Brain pericyte (primary cell): ENCODE data around the gene RGS3.

Experiments used
- DNase-seq: peaks from one replicate; pipeline ENCODE4 v3.0.0-alpha.2; 2012; ENCODE audit warnings: low read depth, low spot score

The RGS3 gene

DNA sequence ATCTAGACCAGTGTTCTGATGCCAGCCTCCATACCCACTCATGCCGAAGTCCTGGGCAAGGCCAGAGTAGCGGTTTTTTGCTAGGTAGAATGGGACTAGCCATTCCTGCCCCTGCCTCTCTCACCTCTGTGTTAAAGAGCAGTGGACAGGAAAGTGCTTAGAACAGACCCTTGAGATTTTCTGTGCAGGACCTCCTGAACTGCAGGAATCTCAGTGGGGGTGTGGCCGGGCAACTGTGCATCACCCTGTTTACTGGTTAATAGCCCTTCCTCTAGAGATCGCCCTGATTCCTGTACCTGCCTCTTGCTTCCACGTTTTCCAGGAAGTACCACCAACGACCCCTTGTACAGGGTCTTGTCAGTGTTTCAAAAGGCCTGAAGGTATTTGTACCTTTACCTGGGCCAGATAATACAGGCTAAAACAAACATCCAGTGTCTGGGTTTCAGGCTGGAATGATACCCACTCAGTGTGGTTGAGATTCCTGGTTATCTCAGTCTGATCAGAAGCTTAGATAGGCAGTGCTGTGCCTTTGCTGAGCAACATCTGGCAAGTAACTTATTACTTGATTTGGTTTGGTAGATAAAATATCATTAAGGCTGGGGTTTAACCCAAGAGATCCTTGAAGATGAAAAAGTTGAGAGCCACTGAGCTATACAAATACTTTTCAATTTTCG, 65.9 kb downstream of the RGS3 start:
- DNase-seq: no peak

DNA sequence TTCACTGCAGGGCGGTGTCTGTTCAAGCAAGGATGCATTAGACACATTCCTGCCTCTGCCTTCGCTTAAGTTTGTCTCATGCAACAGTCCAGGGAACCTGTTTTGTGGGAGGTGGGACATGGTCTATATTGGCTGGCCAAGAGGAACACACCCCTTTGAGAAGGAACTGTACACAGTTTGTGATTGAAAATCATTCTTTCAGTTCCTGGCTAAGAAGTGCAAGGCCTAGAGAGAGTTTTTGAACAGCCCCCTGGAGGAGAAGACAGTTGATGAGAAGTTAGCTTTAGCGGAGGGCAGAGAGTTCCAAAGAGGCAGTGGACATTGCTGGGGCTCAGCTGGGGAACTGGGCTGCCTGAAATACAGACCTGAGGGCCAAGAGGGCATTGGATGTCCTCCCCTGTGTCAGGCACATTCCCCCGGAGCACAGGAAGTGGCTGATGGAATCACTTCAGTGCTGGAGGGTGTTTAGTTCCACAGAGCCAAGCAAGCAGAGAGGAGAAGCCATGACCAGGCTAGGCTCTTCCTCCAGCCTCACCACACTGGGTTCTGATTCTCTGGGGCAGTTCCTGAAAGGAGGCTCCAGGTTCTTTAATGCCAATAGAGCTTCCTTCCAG, 66.6 kb downstream of the RGS3 start:
- DNase-seq: no peak

DNA sequence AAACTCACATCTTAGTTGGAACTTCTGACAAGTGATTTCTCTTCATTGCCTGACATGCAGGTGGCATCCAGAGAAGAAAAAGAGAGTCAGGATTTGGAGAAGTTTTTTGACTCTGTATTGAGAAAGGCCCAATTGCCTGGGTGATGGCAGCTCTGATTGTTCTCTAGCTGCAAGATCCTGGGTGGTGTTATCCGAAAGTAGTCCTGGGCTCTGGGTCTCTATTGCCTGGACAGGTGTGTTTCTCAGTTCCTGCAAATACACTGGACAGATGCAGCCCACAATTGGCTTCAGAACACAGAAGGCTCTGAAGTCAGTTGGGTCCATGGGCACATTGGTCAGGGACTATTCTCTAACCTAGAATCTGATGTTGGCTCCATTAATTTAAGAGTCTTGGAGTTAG, 67.4 kb downstream of the RGS3 start:
- no peak for DNase-seq

DNA sequence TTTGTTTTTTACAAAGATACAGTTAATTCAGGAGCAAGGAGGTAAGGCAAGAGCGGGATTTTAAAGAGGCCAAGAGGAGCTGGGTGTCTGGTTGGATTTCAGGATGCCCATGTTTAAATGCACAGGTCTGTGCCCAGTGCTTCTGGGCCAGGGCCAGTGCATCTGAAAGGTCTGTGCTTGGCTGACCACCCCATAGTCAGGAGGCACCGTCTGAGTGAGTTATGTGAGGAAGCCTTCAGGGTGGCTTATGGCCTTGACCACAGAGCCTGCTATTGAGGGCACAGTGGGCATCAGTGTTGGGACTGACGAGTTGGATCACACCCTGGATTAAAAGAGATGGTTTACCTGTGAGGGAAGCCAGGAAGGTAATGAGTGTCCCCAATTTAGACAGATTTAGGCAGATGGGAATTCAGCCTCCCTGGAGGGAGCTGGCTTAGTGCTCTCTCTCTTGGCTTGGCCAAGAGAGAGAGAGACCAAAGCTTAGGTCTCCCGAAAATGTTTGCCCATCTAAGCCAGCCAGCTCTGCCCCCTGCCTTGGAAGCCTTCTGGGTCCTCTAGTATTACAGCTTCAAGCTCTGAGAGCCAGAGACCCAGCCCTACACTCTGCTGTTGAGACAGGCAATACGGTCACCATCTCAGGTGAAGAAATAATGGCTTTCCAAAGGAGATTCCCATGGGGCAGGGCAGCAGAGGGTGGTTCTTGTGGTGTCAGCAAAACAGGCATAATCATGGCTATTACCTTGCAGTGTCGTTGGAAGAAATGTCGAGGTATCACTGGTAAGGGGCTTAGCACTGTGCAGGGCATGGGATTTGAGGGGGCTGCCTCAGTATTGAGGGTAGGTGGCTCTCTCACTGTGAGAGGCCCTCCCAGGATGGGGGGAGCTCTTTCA, 68.6 kb downstream of the RGS3 start:
- DNase-seq: no peak

DNA sequence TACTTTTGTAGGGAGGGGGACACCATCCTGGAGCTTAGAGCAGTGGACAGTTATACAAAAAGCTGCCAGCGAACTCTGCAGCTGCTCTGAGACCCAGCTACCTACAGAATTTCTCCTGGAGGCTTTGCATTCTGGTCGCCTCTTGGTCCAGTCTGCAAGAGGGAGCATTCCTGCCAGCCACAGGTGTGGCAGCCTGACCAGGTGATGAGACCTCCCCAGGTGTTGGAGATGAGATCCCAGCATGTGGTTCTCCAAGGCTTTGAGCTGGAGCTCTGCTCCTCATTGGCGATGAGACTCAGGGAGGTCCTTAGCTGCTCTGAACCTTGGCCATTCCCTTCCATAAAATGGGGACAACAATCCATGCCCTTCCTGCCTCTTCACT, 69.3 kb downstream of the RGS3 start:
- no peak for DNase-seq

DNA sequence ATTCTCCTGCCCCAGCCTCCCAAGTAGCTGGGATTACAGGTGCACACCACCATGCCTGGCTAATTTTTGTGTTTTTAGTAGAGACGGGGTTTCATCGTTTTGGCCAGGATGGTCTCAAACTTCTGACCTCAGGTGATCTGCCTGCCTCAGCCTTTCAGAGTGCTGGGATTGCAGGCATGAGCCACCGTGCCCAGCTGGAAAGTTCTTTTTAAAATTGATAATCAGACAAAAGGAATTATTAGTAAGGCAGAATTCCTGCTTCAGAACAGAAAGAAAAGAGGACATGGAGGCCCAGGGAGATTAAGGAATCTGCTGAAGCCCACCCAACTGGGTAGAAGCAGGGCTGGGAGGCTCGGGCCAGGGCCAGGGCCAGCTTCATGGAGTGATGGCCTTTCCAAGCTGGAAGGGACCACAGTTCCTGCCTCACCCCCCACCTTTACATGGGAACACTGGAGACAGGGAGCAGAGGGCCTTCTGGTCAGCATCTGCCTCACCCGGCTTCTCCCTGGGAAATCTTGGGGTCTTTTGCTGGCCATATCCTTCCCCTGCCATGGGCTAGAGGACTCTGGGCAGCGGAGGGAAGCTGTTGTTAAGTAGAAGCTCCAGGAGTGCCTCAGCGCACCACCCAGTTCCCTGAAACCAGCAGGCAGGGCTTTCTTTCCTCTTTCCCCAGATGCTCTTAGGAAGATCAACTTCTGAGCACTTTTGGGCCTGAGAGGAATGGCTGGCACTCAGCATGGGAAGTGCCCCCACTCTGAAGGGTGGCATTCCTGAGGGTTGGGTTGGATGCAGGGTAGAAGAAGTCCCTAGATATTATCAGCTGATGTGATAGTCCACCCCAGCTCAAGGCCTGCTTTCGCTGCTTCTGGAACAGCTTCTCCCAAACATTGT, 70.1 kb downstream of the RGS3 start:
- no peak for DNase-seq

DNA sequence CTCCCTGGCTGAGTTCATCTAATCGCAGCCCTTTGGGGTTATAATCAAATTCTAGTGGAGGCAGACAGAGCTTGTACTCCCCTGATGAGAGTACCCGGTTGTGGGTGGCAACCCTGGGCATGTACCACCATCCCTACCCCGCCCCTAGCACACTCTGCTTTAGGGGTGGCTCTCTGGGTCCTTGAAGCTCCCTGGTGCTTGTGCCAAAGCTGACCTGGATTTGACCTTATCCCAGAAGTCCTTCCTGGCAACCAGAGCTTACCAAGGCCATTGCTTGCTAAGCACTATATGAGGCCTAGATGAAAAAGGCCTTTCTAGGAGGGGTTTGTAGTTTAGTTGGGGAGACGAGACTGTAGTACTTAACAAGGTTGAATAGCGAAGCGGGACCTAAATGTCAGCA, 72.2 kb downstream of the RGS3 start:
- no peak for DNase-seq

DNA sequence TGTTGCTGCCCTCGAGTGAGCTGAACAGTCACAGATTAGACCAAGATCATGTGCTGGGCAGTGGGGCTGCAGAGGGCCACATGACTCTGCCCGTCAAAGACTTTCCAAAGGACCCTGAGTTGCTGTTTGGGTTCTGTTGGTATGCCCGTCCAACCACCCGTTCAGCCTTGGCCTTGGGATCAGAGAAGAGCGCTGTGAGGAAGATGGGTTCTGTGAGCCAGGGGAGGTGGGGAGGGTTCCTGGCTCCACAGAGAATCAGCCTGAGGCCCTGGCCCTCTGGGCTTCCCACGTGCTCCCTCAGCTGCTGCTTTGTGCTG, 72.6 kb downstream of the RGS3 start:
- DNase-seq: no peak

DNA sequence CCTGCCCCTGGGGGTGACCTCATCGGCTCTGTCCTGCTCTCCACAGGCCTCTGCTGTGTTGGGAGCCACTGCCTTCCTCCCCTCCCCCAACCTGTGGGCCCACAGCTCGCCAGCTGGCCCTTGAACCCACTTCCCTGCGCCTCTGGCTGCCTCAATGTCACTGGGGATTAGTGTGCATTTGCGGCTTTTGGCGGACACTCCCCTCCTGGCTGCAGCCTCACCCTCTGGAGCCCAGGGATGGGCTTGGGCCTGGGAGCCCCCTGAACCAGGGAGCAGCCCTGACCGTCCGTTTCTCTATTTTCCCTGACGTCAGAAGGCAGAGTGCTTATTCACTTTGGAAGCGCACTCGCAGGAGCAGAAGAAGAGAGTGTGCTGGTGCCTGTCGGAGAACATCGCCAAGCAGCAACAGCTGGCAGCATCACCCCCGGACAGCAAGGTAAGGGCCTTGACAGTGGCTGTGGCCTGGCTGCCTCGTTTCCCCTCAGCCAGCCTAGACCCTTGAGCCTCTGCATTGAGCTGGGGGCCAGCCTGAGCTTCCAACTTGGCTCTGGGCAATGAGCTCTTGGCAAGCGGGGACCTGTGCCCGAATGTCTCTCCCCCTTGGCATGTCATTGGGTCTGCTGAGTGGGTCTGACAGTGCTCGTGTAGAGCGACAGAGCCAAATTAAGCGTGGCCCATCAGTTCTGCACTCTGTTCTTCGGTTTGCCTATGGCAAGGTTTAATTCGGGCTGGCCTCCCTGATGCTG, 73.1 kb downstream of the RGS3 start:
- no peak for DNase-seq

DNA sequence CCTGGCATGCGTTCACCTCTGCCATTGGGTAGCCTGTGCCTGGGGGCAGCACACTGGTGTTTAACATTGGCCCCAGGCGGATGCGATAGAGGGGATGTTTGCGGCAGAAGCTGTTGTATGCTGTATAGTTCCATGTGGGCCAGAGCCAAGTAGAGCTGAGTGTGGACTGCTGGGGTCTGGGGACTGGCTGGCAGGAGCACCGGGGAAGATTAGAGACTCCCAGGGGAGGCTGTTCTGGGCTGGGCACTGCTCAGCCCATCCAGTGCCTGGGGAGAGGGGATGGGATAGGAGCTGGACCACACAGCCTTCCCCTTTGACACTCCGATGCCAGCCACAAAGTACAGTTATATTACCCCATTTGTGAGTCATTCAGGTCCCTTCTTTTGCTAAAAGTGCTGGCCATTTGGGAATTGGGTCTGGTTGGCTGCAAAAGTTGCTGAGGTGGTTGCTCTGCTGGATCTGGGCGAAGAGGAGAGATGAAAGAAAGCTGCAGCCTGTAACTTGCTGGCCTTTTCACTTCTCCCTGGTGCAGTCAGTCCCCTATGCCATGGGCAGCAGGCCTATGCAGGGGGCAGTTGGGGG, 73.8 kb downstream of the RGS3 start:
- no peak for DNase-seq

DNA sequence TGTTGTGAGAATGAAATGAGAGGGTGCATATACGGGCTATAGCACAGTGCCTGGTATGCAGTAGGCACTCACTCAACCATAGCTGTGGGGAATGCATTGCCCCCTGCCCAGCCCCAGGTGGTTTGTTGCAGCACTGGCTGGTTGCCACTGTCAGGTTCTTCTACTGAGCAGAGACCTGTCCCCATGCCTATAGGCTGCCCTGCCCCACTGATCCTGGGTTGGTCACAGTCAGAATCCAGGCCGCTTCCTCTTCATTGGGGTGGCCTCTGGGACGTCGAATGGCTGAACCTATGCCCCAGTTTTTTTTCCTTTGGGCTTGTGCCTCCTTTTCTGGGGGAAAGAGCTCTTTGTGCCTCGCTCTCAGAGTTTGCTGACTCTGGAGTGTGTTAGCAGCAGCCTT, 74.6 kb downstream of the RGS3 start:
- no peak for DNase-seq

DNA sequence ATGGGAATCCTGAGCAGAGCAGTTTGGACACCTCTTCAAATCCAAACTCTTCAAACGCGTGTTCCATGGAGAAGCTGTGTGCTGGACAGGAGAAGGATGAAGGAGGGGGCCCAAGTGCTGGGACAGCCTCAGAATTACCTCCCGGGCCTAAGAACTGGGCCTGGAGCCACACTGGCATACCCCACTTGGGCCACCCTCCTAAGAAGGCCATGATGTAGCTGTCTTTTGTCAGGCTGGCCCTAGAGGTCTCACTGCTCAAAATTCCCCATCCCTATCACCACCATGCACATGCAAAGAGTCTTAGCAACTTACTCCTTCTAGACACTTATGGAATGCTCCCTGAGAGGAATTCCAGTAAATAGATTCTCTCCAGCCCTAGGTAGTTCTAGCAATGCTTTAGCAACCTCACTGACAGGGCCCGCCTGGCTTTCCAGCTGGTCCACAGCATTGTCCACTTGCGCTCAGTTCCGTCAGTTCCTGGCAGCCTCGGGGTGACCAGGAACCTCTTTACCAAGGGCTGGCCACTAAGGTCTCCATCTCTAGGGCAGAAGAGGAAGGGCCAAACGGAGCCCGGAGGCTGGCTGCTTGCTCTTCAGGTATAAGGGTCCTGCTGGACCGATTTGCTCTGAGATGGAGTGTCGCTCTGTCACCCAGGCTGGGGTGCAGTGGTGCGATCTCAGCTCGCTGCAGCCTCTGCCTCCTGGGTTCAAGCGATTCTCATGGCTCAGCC, 75.3 kb downstream of the RGS3 start:
- DNase-seq: no peak

DNA sequence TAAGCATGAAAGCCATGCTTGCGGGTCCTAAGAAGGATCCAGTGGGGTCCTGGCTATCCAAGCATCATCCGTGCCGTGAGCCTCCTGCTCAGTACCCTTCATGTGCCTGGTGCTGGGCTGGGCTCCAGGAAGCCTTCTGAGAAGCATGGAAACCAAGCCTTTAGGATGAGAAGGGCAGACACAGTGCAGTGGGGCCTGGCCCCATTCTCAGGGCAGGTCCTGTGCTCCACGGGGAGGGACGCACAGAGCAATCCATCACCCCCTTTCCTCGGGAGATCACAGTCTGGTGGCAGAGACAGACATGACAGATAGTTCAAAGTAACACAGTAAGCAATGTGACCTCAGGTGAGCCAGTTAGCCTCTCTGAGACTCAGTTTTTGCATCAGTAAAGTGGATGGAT, 76.9 kb downstream of the RGS3 start:
- DNase-seq: no peak

DNA sequence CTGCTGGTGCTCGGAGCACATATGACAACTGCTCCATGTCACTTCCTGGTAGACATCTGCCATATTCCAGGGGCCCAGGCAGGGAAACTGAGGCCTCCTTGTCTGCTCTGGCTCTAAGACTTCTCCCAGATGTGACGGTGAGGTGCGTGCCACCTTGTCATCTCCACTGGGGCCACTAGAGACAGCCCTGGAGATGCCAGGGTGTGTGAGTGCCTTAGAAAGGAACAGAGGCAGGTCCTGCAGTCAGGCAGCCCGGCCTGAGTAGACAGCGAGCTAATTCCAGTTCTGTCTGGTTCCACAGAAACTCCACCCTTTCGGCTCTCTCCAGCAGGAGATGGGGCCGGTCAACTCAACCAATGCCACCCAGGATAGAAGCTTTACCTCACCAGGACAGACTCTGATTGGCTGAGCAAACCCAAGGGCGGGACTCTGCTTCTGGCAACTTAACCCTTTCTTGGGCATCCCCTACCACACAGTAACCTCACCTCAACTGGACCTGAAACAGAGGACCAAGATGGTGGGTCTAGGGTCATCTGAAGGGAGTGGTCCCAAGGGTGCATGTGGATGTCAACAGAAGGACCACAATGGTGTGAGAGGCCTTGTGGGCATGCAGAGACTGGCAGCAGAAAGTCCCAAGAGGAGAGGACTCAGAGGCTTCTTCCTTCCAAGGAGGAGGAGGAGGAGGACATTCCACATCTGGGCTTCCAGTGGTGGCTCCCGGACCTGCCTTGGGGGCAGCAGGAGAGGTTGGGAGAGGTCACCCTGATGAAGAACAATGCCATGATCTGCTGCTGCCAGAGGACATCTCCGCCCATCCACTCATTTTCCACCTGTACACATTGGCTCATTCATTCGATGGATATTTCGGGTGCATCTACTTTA, 77.7 kb downstream of the RGS3 start:
- DNase-seq: no peak

DNA sequence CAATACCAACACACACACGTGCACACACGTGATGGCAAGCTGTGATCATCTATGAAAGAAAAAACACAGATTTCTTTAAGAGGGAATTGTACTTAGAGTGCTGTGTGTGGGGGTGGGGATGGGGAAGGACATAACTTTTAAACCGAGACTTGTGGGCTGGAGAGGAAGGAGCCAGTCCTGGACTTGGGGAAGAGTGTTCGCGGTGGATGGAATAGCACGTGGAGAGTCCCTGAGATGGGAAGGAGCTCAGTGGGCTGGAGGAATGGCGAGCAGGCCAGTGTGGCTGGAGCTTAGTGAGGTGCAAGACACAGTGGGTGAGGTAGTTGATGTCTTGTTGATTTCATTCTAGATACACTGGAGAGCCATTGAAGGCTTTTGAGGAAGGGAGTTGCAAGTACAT, 78.5 kb downstream of the RGS3 start:
- no peak for DNase-seq

DNA sequence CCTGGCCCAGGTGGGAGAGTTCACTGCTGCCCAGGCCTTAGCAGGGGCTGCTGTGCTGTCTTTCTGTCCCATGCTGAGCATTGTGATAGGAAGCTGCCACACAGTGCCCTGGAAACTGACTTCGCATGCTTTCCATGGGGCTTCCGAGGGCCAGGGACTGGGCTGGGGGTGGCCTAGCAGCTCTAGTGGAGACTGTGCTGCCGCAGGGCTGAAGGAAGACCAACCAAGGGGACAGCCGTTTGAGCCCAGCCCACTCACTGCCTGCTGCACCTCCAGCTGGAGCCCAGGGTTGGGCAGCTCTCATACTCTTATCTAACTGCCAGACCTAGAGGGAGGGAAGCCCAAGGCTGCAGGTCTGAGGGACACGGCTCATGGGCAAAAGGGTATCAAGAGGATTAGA, 79.2 kb downstream of the RGS3 start:
- DNase-seq: no peak

DNA sequence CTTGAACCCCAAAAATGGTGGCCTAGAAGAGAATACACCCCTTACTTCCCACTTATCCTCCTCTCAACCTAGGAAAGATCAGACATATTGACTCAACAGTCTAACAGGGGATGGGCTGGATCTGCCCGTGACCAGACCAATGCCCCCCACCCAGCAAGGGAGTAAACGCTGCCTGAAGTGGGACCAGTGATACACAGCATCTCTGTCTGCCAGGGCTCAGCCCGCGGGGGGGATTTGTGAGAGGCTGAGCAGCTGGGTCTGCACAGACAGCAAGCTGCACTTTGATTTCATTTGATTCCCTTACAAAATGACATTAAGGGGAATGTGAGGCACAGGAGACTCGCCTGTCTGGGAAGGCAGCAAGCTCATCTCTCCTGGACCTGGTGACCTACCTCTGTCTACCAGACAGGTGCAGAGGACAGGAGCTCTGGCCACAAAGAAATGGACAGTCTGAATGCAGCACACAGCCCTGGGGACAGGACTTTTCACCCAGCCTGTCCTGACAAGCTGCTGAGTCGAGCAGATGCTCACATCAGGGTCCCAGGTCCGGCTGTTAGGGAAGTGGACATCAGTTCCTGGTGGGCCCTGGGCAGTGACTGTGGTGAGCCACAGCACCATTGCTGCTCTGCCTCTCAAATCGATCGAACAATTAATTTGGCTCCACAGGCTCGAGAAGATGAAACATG, 79.9 kb downstream of the RGS3 start:
- DNase-seq: no peak

DNA sequence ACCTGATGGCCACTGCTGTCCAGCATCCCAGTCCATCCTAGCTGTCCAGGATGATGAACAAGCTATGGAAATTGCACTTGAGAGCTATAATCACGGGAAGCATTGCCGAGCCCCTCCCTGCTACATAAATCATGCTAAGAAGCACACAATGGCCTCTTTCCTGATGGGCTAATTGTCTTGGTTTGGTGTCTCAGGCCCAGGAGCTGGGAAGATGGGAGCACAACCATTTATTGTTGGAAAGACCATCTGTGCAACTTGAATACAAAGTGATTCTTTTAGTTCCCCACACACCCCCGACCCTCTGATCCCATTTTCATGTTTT, 80.4 kb downstream of the RGS3 start:
- DNase-seq: no peak

DNA sequence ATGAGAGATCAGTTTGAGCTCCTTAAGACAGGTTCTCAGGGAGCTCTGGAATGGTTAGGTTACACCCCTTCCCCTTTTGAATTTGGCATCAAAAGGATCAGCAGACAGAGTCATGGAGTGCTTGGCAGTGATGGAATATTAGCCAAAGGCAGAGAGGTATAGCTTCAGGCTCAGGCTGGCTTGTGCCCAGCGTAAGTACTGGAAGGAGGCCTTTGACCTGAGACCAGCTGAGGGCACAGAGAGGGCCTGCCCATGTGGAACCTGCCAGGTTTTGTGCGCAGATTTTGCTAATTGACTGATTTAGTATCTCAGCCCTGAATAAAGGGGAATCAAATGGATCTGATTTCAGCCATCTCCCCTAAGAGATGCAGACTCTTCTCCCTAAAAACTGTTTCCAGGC, 81.5 kb downstream of the RGS3 start:
- DNase-seq: no peak
